ENCODE data around the gene BMP2K.

Gene BMP2K

GRCh38 chr4:78930016-78930629 lies 154.0 kb downstream of the BMP2K start:
- TF ChIP-seq CTCF (IDR thresholded peaks at IDR 0.05; ENCODE audit: low read depth, low read length) (no peak), MAX (IDR thresholded peaks at IDR 0.05; ENCODE audit: low read depth, low read length) (no peak), MYC (IDR thresholded peaks at IDR 0.05; ENCODE audit: low read depth, low read length) (no peak), POLR2A (IDR thresholded peaks at IDR 0.05; ENCODE audit: extremely low read depth, insufficient read length) (no peak)
- no peak for DNase-seq (ENCODE audit: low read depth)
- H3K4me3 ChIP-seq (ENCODE audit: low read depth, low read length), result no peak overlapping the region

GRCh38 chr4:78936989-78937388 lies 160.8 kb downstream of the BMP2K start:
- TF ChIP-seq CTCF (IDR thresholded peaks at IDR 0.05; ENCODE audit: low read depth, low read length) (no peak), MAX (IDR thresholded peaks at IDR 0.05; ENCODE audit: low read depth, low read length) (no peak), POLR2A (IDR thresholded peaks at IDR 0.05; ENCODE audit: extremely low read depth, insufficient read length) (no peak), MYC (IDR thresholded peaks at IDR 0.05; ENCODE audit: low read depth, low read length) (no peak)
- H3K4me3 ChIP-seq (ENCODE audit: low read depth, low read length), result no peak overlapping the region
- DNase-seq (ENCODE audit: low read depth), result no peak

- TF ChIP-seq MAX (IDR thresholded peaks at IDR 0.05; ENCODE audit: low read depth, low read length) (no peak), MYC (IDR thresholded peaks at IDR 0.05; ENCODE audit: low read depth, low read length) (no peak), POLR2A (IDR thresholded peaks at IDR 0.05; ENCODE audit: extremely low read depth, insufficient read length) (no peak), CTCF (IDR thresholded peaks at IDR 0.05; ENCODE audit: low read depth, low read length) (no peak)
- H3K4me3 ChIP-seq (ENCODE audit: low read depth, low read length), result peak overlapping the region; percentile 71
- no peak for DNase-seq (ENCODE audit: low read depth)
These were observed 161.7 kb downstream of the BMP2K start for GRCh38 chr4:78937837-78938236.

DNA sequence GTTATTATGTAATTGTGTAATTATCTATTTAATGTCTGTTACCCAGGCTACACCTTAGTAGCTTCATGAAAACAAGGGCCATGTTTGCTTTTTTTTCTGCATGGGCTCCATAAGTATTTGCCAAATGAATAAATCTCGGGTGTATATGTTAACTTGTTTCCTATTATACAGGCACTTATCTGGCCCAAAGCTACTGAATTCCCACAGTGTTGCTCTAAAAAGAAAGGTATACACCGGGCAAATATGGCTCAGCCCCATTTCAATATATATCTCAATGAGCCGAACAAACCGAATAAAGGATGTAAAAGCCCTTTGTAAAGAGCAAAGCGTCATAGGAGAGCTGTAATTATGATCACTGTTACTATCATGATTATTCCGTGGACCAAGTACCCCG lies 162.3 kb downstream of the BMP2K start:
- H3K4me3 ChIP-seq (ENCODE audit: low read depth, low read length), result peak overlapping the region; percentile 71
- no peak for DNase-seq (ENCODE audit: low read depth)
- TF ChIP-seq POLR2A (IDR thresholded peaks at IDR 0.05; ENCODE audit: extremely low read depth, insufficient read length) (no peak), MAX (IDR thresholded peaks at IDR 0.05; ENCODE audit: low read depth, low read length) (no peak), CTCF (IDR thresholded peaks at IDR 0.05; ENCODE audit: low read depth, low read length) (no peak), MYC (IDR thresholded peaks at IDR 0.05; ENCODE audit: low read depth, low read length) (no peak)

GRCh38 chr4:78938868-78939666 lies 162.9 kb downstream of the BMP2K start, which contains the start of gene PAQR3:
TSS of gene PAQR3 (minus strand) at chr4:78939438. CDS start at chr4:78939224, 214 bp downstream.
- TF ChIP-seq MAX (IDR thresholded peaks at IDR 0.05; ENCODE audit: low read depth, low read length) (no peak), MYC (IDR thresholded peaks at IDR 0.05; ENCODE audit: low read depth, low read length) (peak; percentile 53), CTCF (IDR thresholded peaks at IDR 0.05; ENCODE audit: low read depth, low read length) (no peak), POLR2A (IDR thresholded peaks at IDR 0.05; ENCODE audit: extremely low read depth, insufficient read length) (peak; percentile 83)
- peak within 1 kb of the TSS; percentile 89 for H3K4me3 ChIP-seq (ENCODE audit: low read depth, low read length)
- peak; percentile 89 for DNase-seq (ENCODE audit: low read depth)
